SK-N-SH (cell line): Measurements from ENCODE around the gene BSN. TPM values are rescaled to one million over a fixed set of nuclear protein-coding genes. Genes with fewer than 3 reads are reported as not detected.

Experiments used
- CTCF ChIA-PET: fragments of 300-600, 350-600 bp; formaldehyde crosslinking; extraction: SDS; loops from one replicate; lab custom pipeline; 2021; lab: Yijun Ruan, JAX
- POLR2A ChIA-PET: fragments of 350-600 bp; sonication (Branson Sonifier 250); formaldehyde crosslinking; extraction: SDS; loops from one replicate; lab custom pipeline; 2020; ENCODE audit warnings: antibody characterized with exemption, inconsistent platforms; lab: Yijun Ruan, JAX
- DNase-seq: peaks from one replicate; pipeline ENCODE4 v3.0.0; 2012
- H2AFZ ChIP-seq: fragments of 200-600 bp; sonication (generic); 2 replicates; pipeline ENCODE4 v1.8.1; 2016; ENCODE audit warnings: antibody characterized with exemption, mild to moderate bottlenecking, low read depth
- H3F3A ChIP-seq: fragments of 200-600 bp; sonication (generic); replicated peaks from 2 replicates; pipeline ENCODE3; 2016; ENCODE audit warnings: antibody characterized with exemption, mild to moderate bottlenecking; ENCODE audit not compliant: insufficient read depth
- H3K27ac ChIP-seq, 2 experiments: fragments of 200-500 bp in 1 of 2; fragments of 200-600 bp in 1 of 2; sonication (Bioruptor generic) in 1 of 2; sonication (generic), shearing (Covaris generic) in 1 of 2; 2 replicates each; pipeline versions ENCODE4 v1.5.1 to v1.6.1; 2014 to 2016; ENCODE audit warnings: low read depth in 2 of 2, inconsistent platforms in 1 of 2, low read length in 1 of 2, mild to moderate bottlenecking in 1 of 2, mixed read lengths in 1 of 2
- H3K27me3 ChIP-seq: fragments of 200-600 bp; sonication (generic), shearing (Covaris generic); 2 replicates; pipeline ENCODE4 v1.6.1; 2016; ENCODE audit warnings: mixed run types; ENCODE audit not compliant: insufficient read depth
- H3K36me3 ChIP-seq, 2 experiments: fragments of 200-500 bp in 1 of 2; fragments of 200-600 bp in 1 of 2; sonication (Bioruptor generic) in 1 of 2; sonication (generic) in 1 of 2; replicated peaks in 1 of 2; 2 replicates each; pipeline versions ENCODE3 to v1.5.1; 2014 to 2016; ENCODE audit warnings: low read length in 1 of 2, mild to moderate bottlenecking in 1 of 2; ENCODE audit not compliant: insufficient read depth in 2 of 2, control insufficient read depth in 1 of 2
- H3K4me1 ChIP-seq, 2 experiments: fragments of 200-500 bp in 1 of 2; fragments of 200-600 bp in 1 of 2; sonication (Bioruptor generic) in 1 of 2; sonication (generic), shearing (Covaris generic) in 1 of 2; 2 replicates each; pipeline versions ENCODE4 v1.5.1 to v1.6.1; 2014 to 2016; ENCODE audit warnings: low read depth in 1 of 2, low read length in 1 of 2, mixed run types in 1 of 2; ENCODE audit not compliant: insufficient read depth in 2 of 2, control insufficient read depth in 1 of 2
- H3K4me2 ChIP-seq: fragments of 200-600 bp; sonication (generic), shearing (Covaris generic); 2 replicates; pipeline ENCODE4 v1.6.1; 2017; ENCODE audit warnings: mixed run types
- H3K4me3 ChIP-seq, 2 experiments: fragments of 200-500 bp in 1 of 2; fragments of 200-600 bp in 1 of 2; sonication (Bioruptor generic) in 1 of 2; sonication (generic), shearing (Covaris generic) in 1 of 2; 2 replicates each; pipeline versions ENCODE4 v1.5.1 to v1.8.1; 2014 to 2016; ENCODE audit warnings: low read depth in 2 of 2, inconsistent platforms in 1 of 2, low read length in 1 of 2, mild to moderate bottlenecking in 1 of 2, mixed read lengths in 1 of 2, moderate library complexity in 1 of 2
- H3K79me2 ChIP-seq: fragments of 200-600 bp; sonication (generic); 2 replicates; pipeline ENCODE4 v1.8.1; 2017; ENCODE audit warnings: mild to moderate bottlenecking; ENCODE audit not compliant: insufficient read depth
- H3K9ac ChIP-seq: fragments of 200-600 bp; sonication (generic); 2 replicates; pipeline ENCODE4 v1.6.1; 2017; ENCODE audit warnings: mixed run types
- H3K9me2 ChIP-seq: fragments of 200-600 bp; sonication (generic); 2 replicates; pipeline ENCODE4 v1.6.1; 2017; ENCODE audit warnings: mixed run types
- H3K9me3 ChIP-seq: fragments of 200-600 bp; sonication (generic); 2 replicates; pipeline ENCODE4 v1.6.1; 2017; ENCODE audit warnings: mixed run types, mild to moderate bottlenecking, moderate library complexity
- H4K20me1 ChIP-seq: fragments of 200-600 bp; sonication (generic); 2 replicates; pipeline ENCODE4 v1.6.1; 2017; ENCODE audit warnings: mild to moderate bottlenecking, mixed run types; ENCODE audit not compliant: insufficient read depth
- FOSL2 ChIP-seq: IDR thresholded peaks from 2 replicates; pipeline ENCODE4 v1.4.0; 2012; ENCODE audit warnings: low read depth, mild to moderate bottlenecking, moderate library complexity, borderline replicate concordance
- FOXJ3 ChIP-seq: sonication (generic); formaldehyde crosslinking; IDR thresholded peaks from 2 replicates; pipeline ENCODE4 v1.5.1; 2020; ENCODE audit warnings: mild to moderate bottlenecking, missing genetic modification reagents
- GABPA ChIP-seq: IDR thresholded peaks from 2 replicates; pipeline ENCODE4 v1.4.0; 2012; ENCODE audit warnings: low read depth, mild to moderate bottlenecking
- IRF3 ChIP-seq: fragments of 150-350 bp; IDR thresholded peaks from 2 replicates; pipeline ENCODE4 v1.6.1; 2016; ENCODE audit warnings: mild to moderate bottlenecking, low read depth, low read length
- MEF2A ChIP-seq: IDR thresholded peaks from 2 replicates; pipeline ENCODE4 v1.4.0; 2012; ENCODE audit warnings: low read depth, borderline replicate concordance
- POLR2AphosphoS5 ChIP-seq: IDR thresholded peaks from 2 replicates; pipeline ENCODE4 v1.6.1; 2012; ENCODE audit warnings: low read depth, low read length
- REST ChIP-seq: IDR thresholded peaks from 2 replicates; pipeline ENCODE4 v1.6.1; 2012; ENCODE audit warnings: mild to moderate bottlenecking, low read depth, low read length, moderate library complexity
- TAF1 ChIP-seq: IDR thresholded peaks from 2 replicates; pipeline ENCODE4 v1.6.1; 2012; ENCODE audit warnings: low read depth, mild to moderate bottlenecking, low read length, moderate library complexity, borderline replicate concordance
- USF2 ChIP-seq: fragments of 150-350 bp; IDR thresholded peaks from 2 replicates; pipeline ENCODE4 v1.6.1; 2017; ENCODE audit warnings: antibody characterized with exemption, low read length, low read depth, borderline replicate concordance
- ZBTB33 ChIP-seq: IDR thresholded peaks from 2 replicates; pipeline ENCODE4 v1.4.0; 2012; ENCODE audit warnings: low read depth, borderline replicate concordance
- polyA plus RNA-seq, 3 experiments: library from polyadenylated mRNA; depleted of rRNA; stranded (reverse); fragments of >200 nt; gene quantifications; 2 replicates each; pipeline ENCODE4 v1.2.3, GENCODE V29; 2012

The BSN gene
- polyA plus RNA-seq, 1 of the 3 experiments (the other 2 are of a cell fraction), result 0.07 TPM

- TF ChIP-seq IRF3 (no peak), POLR2AphosphoS5 (no peak), FOSL2 (no peak), GABPA (no peak)
- TF ChIP-seq, all 33 proteins: peak for 3
Observed at GRCh38 chr3:49609815-49610214, 55.5 kb downstream of the BSN start (continued).

GRCh38 chr3:49610666-49611280 lies 56.5 kb downstream of the BSN start:
- Histone ChIP-seq H3K9ac (no peak overlapping the region), H3K27me3 (no peaks in the 10 kb centered on the region), H3K79me2 (no peaks in the 10 kb centered on the region), H4K20me1 (no peaks in the 10 kb centered on the region), H3F3A (no peaks in the 10 kb centered on the region), H3K9me3 (no peaks in the 10 kb centered on the region), H3K4me1 (peaks cover 0 to 29% of the 10 kb centered on the region in 2 experiments; a peak in 1 of 4 replicates), H3K9me2 (no peaks in the 10 kb centered on the region), H3K4me3 (no peak overlapping the region), H2AFZ (no peak overlapping the region), H3K27ac (peak overlapping the region in 1 of 2 experiments; percentile 19; a peak in 1 of 4 replicates), H3K36me3 (no peaks in the 10 kb centered on the region), H3K4me2 (no peak overlapping the region)
- ChIA-PET POLR2A (no interaction called here), CTCF (interaction anchor here (0.7 to 2.4 kb wide), 4 partner anchors 11 to 71 kb away, joined by 3 to 7 read pairs (median 3); no protein-coding TSS in a partner anchor)
- DNase-seq, result no peak
- TF ChIP-seq REST (no peak), TAF1 (no peak), ZBTB33 (no peak), USF2 (no peak), FOXJ3 (CRISPR knock-in tag) (no peak), MEF2A (no peak)
